ENCODE data around the gene AMFR. TPM values are rescaled to one million over a fixed set of nuclear protein-coding genes. Genes with fewer than 3 reads are reported as not detected.
A peak's percentile ranks its signal among the peaks of the same experiment; 100 is the strongest.

The AMFR gene
- polyA plus RNA-seq, 1 donor (not counting 4 experiments of a cell fraction or from before 2014, with no cell fraction given), result 36.9 TPM

- H4K20me1 ChIP-seq (ENCODE audit: control insufficient read depth, extremely low read depth, insufficient read depth, low read length), result peaks cover 4% of the 10 kb centered on the region
- no peak overlapping the region for H3K9ac ChIP-seq (ENCODE audit: control insufficient read depth, extremely low read depth, insufficient read depth, low read length)
- no peak overlapping the region for H3K4me3 ChIP-seq (ENCODE audit: control insufficient read depth in 2 of 3, extremely low read depth in 1 of 3, insufficient read depth in 2 of 3, low read depth in 1 of 3, low read length in 3 of 3)
- TF ChIP-seq CTCF (optimal IDR thresholded peaks at IDR 0.05 in 1 of 3, IDR thresholded peaks at IDR 0.05 in 1 of 3, conservative IDR thresholded peaks at IDR 0.05 in 1 of 3; ENCODE audit: extremely low read depth in 1 of 3, insufficient read depth in 2 of 3, low read length in 3 of 3), result no peak
- TF ChIP-seq EZH2 (IDR thresholded peaks at IDR 0.05; ENCODE audit: low read length), result no peak
- peak overlapping the region; percentile 23 for H3K4me2 ChIP-seq (ENCODE audit: control insufficient read depth, extremely low read depth, insufficient read depth, low read depth, low read length)
- DNase-seq (ENCODE audit: low read depth, low spot score) (no peak), FAIRE-seq (peak; percentile 90)
- peaks cover 12% of the 10 kb centered on the region for H3K4me1 ChIP-seq (ENCODE audit: control insufficient read depth, extremely low read depth, insufficient read depth, low read length)
- no peaks in the 10 kb centered on the region for H3K9me3 ChIP-seq (ENCODE audit: control insufficient read depth, low read depth, low read length)
- dilution Hi-C loops (cut with MboI; ENCODE audit: extremely low pct_ligation_motif_present, low sequenced_read_pairs), result no loop called here
- no peaks in the 10 kb centered on the region for H3K27me3 ChIP-seq (ENCODE audit: control insufficient read depth, extremely low read depth, insufficient read depth, low read length)
- no peaks in the 10 kb centered on the region for H3K79me2 ChIP-seq (ENCODE audit: control insufficient read depth, insufficient read depth, low read length)
- peak overlapping the region; percentile 3 for H3K27ac ChIP-seq (ENCODE audit: control insufficient read depth, insufficient read depth, low read length)
- H2AFZ ChIP-seq (ENCODE audit: control insufficient read depth, low read length), result no peak overlapping the region
- peaks cover 32 to 59% of the 10 kb centered on the region in 2 experiments for H3K36me3 ChIP-seq (ENCODE audit: control insufficient read depth in 2 of 2, extremely low read depth in 1 of 2, insufficient read depth in 2 of 2, low read length in 2 of 2)
- H3K9me1 ChIP-seq (ENCODE audit: control insufficient read depth, extremely low read depth, insufficient read depth, low read length), result no peaks in the 10 kb centered on the region
These were observed 44.9 kb upstream of the AMFR start for GRCh38 chr16:56470232-56470631.

- H3K4me3 ChIP-seq (ENCODE audit: control insufficient read depth in 2 of 3, extremely low read depth in 1 of 3, insufficient read depth in 2 of 3, low read depth in 1 of 3, low read length in 3 of 3), result no peak overlapping the region
- H3K36me3 ChIP-seq (ENCODE audit: control insufficient read depth in 2 of 2, extremely low read depth in 1 of 2, insufficient read depth in 2 of 2, low read length in 2 of 2), result peaks cover 33 to 54% of the 10 kb centered on the region in 2 experiments
- no peaks in the 10 kb centered on the region for H3K9me1 ChIP-seq (ENCODE audit: control insufficient read depth, extremely low read depth, insufficient read depth, low read length)
- dilution Hi-C loops (cut with MboI; ENCODE audit: extremely low pct_ligation_motif_present, low sequenced_read_pairs), result no loop called here
- no peak overlapping the region for H3K9ac ChIP-seq (ENCODE audit: control insufficient read depth, extremely low read depth, insufficient read depth, low read length)
- H3K27ac ChIP-seq (ENCODE audit: control insufficient read depth, insufficient read depth, low read length), result peak overlapping the region; percentile 3
- H3K9me3 ChIP-seq (ENCODE audit: control insufficient read depth, low read depth, low read length), result no peaks in the 10 kb centered on the region
- H3K4me2 ChIP-seq (ENCODE audit: control insufficient read depth, extremely low read depth, insufficient read depth, low read depth, low read length), result peak overlapping the region; percentile 23
- TF ChIP-seq EZH2 (IDR thresholded peaks at IDR 0.05; ENCODE audit: low read length) (no peak), CTCF (optimal IDR thresholded peaks at IDR 0.05 in 1 of 3, IDR thresholded peaks at IDR 0.05 in 1 of 3, conservative IDR thresholded peaks at IDR 0.05 in 1 of 3; ENCODE audit: extremely low read depth in 1 of 3, insufficient read depth in 2 of 3, low read length in 3 of 3) (no peak)
- H3K79me2 ChIP-seq (ENCODE audit: control insufficient read depth, insufficient read depth, low read length), result no peaks in the 10 kb centered on the region
- peaks cover 4% of the 10 kb centered on the region for H4K20me1 ChIP-seq (ENCODE audit: control insufficient read depth, extremely low read depth, insufficient read depth, low read length)
- H3K4me1 ChIP-seq (ENCODE audit: control insufficient read depth, extremely low read depth, insufficient read depth, low read length), result peaks cover 12% of the 10 kb centered on the region
- DNase-seq (ENCODE audit: low read depth, low spot score) (no peak), FAIRE-seq (no peak)
- no peak overlapping the region for H2AFZ ChIP-seq (ENCODE audit: control insufficient read depth, low read length)
- no peaks in the 10 kb centered on the region for H3K27me3 ChIP-seq (ENCODE audit: control insufficient read depth, extremely low read depth, insufficient read depth, low read length)
These were observed 44.4 kb upstream of the AMFR start for GRCh38 chr16:56469748-56470147.

Data from keratinocyte (primary cell).